LHCN-M2 (cell line): ENCODE data around the gene NIT2. TPM values are rescaled to one million over a fixed set of nuclear protein-coding genes. Genes with fewer than 3 reads are reported as not detected.
A peak's percentile ranks its signal among the peaks of the same experiment; 100 is the strongest.
"Not testable (repeated sequence)": the region's sequence is repeated elsewhere in the genome, so short reads cannot be mapped to it uniquely, and the experiment has no call there.

ENCODE experiments used
- DNase-seq: peaks from one replicate; pipeline ENCODE4 v3.0.0-alpha.2; 2012; ENCODE audit warnings: low read depth
- polyA plus RNA-seq: library from polyadenylated mRNA; unstranded; fragments of >200 nt; gene quantifications from one replicate; pipeline ENCODE4 v1.2.1, GENCODE V29; 2012; ENCODE audit warnings: missing spikeins
- total RNA-seq: library from RNA; depleted of rRNA; stranded (reverse); fragments of >200 nt; gene quantifications from 2 replicates; pipeline ENCODE4 v1.2.3, GENCODE V29; 2014; rRNA removed

The NIT2 gene, protein sequence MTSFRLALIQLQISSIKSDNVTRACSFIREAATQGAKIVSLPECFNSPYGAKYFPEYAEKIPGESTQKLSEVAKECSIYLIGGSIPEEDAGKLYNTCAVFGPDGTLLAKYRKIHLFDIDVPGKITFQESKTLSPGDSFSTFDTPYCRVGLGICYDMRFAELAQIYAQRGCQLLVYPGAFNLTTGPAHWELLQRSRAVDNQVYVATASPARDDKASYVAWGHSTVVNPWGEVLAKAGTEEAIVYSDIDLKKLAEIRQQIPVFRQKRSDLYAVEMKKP
- 23.5 and 27.4 TPM in 2 replicates for total RNA-seq
- 39.6 TPM for polyA plus RNA-seq

DNA sequence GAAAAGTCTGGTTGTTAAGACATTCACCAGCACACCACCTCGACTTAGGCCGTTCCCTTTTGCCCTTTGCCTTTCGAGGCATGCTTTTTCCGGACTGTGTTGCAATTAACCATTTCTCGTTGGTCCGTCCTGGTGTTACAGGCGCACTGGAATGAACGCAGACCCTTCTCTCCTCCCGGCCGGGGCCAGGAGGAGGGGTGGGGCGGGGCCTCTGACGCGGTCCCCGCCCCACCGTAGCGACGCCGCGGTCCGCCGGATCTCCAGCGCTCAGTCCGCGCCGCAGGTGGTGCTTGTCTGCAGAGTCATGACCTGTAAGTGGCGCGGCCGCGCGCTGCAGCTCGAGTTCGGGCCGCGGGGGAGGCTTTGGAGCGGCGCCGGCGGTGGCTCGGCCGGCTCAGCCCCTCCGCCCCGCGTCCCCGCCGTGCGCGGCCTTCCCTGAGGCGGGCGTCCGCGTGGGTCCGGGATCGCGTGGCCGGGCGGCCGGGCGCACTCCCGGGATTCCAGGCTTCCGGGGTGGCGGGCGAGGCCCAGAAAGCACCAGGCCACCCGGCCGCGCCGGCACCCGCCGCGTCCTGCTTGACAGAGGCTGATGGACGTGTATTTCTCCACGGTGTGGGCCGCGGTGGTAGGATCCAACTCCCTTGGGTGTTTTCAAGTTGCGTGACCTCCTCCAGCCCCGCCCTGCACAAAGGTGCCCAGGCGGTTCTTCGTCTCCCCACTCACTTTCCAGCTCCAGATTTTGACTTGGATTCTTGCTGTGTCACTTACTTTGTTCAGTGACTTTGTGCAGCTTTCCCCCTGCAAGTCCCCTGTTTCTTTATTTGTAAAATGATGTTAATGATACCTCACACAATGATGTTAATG, at the start of gene NIT2:
Gene NIT2, plus strand, starts transcription at position 270 of the 864 bp plus-strand sequence. Its CDS starts 35 bp downstream, at position 305.
- DNase-seq: peak; percentile 77

DNA sequence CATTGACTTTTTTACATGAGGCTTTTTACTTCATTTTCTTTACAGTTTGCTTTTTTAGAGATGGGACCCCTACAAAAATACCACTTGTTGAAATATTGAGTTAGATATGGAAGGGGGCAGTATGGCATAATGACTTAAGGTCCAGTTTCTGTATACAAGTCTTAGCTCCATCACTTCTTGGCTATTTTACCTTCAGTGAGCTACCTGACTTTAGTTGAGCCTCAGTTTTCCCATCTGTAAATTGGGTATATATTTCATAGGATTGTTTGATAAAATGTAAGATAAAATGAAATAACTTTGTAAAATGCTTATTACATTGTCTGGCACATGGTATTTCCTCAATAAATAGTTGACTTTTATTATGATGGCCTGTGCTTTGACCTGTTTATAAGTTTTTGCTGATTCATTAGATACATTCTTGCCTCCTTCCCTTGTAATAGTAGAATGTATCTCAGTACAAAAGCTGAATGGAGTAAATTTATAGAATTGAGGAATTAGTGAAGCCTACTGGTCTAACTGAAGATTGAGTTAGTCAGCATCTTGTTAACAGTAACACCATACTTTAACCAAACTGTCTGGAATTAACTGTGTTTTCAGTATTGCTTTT, 46.2 kb upstream of the NIT2 start:
- DNase-seq: no peak

DNA sequence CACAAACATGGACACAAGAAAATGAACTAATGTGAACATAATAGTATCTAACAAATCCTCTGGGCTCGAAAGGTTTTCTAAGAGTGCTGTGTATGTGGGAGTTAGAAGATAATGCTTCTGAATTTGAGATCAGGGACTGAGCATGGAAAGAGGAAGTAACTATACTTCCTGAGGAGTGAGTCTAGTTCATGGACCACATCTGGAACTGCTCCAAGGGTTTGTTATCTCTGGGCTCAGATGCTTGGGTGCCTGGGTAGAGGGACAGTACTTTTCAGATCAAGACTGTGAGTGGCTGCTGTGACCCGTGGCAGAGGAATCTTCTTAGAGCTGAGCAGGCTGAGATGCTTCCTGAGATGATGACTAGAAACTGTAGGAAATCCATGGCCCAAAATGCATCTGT, 45.2 kb upstream of the NIT2 start:
- no peak for DNase-seq

DNA sequence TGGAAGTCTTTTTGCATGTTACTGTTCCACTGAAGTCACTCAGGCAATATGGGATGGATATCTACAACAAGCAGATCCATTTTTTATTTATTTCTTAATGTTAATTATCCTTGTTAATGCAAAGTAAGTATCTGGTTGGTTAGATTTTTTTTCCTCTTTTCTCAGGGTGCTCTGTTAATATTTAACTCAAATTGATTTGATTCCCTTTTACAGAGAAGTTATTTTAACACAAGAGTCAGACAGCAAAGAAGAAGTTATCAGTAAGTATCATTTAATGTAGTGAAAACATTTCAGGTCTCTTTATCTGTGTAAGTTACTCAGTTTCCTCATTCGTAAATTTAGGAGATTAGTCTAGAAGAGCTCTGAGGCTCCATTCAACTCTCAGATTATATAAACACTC, 39.5 kb upstream of the NIT2 start:
- DNase-seq: no peak

DNA sequence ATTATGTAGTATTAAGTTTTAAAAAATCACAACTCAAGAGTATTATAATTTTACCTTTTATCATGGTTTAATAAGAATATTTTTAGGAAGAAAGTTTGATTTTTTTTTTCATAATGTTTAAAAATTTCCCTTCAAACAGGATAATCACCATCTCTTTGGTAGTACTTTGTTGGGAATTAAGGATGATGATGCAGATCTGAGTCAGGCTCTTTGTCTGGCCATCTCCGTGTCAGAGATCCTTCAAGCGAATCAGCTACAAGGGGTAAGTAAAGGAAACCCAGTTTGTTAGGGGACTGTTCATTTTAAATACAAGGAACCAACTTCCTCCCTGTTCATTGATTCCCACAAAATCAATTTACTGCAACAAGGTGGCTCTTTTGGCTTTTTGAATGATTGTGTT, 36.8 kb upstream of the NIT2 start:
- DNase-seq: peak; percentile 58

DNA sequence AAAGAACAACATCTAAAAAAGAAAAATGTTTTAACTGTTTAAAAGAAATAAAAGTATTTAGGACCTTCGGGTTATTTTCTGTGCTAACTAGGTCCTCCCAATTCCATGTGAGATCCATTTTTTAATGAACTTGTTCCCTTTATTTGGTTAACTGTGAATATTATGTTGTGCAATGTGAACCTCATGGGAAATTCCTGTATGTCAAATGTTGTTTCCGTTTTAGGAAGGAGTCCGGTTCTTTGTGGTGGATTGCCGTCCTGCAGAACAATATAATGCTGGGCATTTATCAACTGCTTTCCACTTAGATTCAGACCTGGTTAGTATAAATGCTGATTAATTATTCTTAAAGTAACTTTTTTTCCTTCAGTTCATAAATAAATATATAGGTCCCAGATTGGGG, 35.5 kb upstream of the NIT2 start:
- no peak for DNase-seq

DNA sequence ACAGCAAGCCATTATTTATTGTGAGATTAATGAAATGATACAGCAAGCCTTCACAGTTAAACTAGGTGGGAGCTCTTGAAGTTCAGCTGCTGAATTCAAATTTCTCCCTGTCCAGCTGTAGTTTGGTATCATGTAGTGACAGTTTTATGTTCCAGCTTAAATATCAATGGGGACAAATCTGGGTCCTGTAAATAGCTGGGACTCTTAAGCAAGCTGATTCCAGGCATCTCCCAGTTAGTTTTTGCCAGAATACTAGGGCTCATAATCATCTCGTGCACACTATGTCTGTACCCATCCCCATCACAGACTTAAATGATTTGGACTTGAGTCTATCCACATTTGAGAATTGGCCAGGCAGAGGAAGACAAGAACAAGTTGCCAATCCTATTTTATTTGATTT, 27.9 kb upstream of the NIT2 start:
- DNase-seq: no peak

DNA sequence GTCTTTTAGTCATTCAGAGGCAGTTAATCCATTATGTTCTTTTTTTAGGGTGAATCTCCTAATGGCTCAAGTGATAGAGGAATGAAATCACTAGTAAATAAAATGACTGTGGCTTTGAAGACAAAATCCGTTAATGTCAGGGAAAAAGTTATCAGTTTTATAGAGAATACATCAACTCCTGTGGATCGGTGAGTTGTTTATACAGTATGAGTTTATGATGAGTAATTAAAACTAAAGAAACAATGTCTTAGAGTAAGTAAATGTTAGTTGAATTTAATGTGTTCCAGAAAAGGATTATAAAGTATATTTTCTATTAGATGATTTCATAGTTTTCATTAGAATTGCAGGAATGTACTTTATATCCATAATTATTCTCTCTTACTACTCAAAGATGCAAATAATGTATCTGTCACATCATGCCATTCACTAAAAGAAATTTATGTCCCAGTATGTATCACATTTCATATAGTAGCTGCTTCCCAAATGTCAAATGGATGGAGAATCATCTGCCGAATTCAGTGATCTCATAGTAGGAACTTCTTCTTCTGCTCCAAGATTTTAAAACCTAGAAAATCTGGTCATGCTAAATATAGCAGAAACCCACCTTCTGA, 24.1 kb upstream of the NIT2 start:
- DNase-seq: no peak

DNA sequence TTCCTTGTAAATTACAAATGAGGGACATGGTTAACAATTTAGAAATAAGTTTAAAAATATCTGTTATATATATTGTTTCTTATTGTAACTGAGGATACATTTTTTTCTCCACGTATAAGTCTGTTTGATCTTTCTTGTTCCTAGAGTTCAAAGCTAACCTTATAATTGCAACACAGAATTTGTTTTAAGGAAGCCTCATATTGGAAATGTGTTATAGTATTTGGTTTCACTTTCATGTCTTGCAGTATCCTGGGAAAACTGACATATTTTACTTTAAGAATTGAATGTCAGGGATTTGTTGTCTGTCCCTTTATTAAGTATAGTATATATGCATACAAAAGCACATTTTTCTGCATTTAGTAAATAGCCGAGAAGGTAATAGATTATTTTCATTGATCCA, 23.5 kb upstream of the NIT2 start:
- no peak for DNase-seq

DNA sequence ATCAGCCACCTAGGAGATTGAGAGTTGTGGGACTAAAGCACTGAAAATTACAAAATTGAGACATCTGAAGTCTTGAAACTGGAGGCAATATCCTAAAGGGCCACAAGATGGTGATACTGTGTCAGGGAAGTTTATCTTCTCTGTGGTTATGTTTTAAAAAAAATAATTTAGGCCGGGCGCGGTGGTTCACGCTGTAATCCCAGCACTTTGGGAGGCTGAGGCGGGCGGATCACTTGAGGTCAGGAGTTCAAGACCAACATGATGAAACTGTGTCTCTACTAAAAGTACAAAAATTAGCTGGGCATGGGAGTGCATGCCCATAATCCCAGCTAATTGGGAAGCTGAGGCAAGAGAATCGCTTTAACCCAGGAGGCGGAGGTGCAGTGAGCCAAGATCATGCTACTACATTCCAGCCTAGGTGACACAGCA, 17.9 kb upstream of the NIT2 start:
- peak; percentile 71 for DNase-seq

DNA sequence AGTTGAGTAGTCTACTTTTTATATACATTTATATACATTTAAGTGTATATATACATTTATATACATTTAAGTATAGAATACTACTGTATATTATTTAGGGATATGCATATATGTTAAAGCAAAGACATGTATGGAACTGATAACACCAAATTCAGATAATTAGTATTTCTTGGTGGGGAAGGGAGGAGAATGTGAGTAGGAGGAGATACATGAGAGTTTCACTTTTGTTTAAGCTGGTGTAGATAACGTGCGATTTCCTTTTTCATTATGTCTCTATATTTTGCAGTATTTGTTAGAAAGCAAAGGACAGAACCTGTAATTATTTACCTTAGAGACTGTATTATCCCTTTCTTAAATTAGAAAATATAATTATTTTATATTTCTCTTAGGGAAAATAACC, 16.6 kb upstream of the NIT2 start:
- DNase-seq: no peak

DNA sequence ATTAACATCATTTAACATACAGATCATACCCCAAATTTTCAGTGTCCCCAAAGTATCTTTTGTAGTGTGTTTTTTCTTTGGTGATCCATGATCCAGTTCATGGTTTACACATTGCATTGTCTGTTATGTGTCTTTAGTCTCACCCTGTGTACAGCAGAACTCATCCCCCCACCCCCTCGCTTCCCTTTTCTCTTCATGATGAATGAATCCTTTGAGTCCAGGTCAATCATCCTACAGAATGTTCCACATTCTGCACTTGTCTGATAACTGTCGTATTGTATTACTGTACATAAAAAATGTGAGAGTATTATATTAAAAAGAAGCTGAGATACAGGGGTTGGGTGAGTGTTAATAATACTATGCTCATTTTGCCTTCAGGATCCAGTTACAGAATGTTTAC, 14.6 kb upstream of the NIT2 start:
- DNase-seq: no peak

DNA sequence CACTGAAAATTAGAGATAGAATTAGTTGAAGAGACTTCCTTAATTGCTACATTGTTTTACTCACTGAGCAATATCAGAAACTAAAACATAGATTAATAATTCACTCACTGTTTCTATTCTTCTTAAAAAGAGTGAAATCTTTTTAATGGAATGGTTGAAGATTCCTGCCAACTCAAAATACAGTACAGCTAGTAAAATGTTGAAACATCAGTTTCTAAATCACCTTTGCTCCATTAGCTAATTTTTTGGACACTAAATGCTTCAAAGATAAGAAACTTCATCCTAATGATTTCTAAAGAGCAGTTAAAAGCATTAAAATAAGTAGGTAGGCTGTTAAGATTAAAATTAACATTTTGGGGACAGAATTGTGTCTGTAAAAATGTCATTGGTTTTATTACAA, 10.5 kb upstream of the NIT2 start:
- DNase-seq: no peak

DNA sequence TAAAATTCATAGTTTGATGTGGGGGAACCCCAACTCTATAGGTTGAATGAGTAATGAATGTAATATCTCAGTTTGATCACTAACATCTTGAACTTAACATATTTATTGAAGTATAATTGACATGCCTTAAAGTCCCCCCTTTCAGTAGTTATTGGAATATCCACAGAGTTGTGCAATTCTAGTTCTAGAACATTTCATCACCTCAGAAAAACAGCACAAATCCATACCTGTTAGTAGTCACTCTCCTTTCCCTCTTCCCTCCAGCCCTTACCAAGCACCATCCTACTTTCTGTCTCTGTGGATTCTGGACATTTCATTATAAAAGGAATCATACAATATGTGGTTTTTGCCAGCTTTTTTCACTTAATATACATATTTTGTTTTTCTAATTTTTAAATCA, 8.7 kb upstream of the NIT2 start:
- no peak for DNase-seq

DNA sequence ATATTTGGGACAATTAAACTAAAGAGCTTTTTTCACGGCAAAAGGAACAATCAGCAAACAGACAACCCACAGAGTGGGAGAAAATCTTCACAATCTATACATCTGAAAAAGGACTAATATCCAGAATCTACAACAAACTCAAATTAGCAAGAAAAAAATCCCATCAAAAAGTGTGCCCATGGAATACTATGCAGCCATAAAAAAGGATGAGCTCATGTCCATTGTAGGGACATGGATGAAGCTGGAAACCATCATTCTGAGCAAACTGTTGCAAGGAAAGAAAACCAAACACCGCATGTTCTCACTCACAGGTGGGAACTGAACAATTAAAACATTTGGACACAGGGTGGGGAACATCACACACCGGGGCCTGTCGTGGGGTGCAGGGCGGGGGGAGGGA, 7.2 kb upstream of the NIT2 start:
- DNase-seq: not testable (repeated sequence)

DNA sequence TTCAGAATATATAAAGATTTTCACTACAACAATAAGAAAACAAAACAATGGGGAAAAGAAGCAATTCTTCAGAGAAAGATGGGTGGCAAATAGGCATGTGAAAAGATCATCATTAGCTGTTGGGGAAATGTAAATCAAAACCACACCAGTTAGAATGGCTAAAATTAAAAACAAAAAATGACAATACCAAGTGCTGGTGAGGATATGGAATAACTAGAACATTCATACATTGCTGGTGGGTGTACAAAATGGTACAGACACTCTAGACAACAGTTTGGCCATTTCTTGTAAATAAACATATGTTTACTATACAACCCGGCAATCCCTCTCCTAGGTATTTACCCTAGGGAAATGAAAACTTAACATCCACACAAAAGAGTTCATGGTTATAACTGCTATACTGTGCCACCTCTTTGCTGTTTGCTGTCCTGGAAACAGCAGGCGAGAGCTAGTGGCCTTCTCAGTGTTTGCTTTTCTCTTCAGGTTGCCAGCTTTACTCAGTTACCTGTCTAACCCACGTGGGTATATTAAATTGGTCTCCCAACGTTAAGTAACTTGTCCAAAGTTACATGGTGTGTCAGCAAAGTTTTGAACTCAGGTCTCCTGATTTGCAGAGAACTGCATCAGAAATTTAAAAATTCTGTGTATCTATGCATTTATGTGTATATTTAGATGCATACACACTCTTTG, 4.6 kb upstream of the NIT2 start:
- no peak for DNase-seq

DNA sequence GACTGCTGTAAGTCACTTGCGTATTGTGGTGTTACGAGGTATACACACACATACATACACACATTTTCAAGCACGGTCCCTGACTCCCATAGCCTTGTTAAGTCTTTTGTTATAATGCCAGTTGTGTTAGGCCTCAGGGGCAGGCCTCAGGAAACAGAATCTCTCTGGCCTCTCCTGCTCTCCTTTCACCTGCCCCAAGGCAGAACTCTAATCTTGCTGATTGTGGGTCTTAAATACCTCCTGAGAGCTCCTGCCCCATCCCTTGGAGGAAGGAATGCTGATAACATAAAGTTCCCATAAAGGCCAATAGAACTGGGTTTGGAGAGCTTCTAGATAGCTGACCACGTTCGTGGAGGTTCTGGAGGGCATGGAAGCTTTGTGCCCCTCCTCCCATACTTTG, 3.9 kb upstream of the NIT2 start:
- DNase-seq: no peak

DNA sequence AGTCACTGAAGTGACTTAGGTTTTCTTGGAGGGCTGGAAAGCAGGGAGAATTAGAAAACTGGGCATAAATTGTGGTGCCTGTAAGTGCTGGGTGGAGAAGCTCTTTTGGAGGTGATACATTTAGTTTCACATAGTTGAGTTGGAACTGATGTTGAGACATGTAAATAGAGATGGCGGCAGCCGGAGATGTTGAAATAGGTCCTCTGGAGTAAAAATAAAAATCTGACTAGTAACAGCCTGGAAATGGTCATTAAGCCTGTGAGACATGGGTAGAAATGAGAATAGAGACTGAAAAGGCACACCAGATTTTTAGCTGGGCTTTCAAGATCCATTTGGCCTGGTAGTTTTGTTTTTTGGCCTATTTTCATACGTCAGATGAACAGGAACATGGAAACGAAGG, 2.9 kb upstream of the NIT2 start:
- no peak for DNase-seq

DNA sequence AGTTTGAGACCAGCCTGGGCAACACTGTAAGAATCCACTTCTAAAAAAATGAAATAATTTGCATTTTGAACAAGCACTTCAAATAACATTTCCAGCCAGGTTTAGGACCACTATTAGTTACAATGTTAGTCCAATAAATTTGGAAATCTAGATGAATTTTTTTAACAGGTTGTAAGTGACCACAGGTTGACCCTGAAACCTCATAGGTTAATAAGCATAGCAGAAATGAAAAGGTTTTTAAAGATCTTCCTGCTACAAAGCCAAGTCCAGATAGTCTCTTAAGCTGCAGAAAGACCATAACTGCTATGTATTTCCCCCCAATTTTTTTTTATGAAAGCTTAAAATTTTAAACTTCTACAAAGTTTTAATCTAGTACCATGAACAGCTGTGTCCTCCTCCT, 1.5 kb upstream of the NIT2 start:
- DNase-seq: no peak

DNA sequence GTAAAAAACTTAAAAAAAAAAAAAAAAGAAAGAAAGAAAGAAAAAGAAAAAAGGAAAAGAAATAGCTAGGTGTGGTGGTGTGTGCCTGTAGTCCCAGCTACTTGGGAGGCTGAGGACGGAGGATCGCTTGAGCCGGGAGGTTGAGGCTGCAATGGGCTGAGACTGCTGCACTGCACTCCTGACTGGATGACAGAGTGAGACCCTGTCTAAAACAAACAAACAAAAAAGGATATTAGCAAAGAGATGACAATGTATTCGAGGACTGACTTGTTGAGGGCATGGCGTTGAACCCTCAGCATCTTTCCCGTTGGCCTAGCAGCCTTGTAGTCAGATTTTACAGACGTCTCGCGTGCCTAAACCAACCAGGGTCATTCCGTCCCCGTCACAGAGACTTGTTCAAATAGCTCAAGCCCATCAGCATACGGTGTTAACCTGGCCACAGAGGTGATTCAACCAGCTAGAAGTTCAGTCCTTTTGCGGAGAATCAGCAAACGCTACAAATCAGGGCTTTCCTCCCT, 528 bp upstream of the NIT2 start:
- DNase-seq: no peak

DNA sequence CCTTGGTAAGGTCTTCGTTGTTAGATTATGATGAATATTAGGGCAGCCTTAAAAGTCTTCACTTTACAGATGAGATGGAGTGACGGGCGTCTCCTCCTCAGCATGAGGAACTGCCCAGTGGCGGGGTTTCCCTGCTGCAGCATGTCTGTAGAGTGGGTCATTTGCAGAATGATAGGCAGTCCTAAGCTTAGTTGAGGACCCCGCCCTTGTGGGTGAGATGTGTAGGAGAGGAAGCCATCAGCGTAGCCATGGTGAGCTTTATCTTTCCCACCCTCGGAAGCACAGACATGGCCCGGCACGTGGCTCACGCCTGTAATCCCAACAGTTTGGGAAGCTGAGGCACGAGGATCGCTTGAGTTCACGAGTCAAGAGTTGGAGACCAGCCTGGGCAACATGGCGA, 877 bp downstream of the NIT2 start:
- peak; percentile 6 for DNase-seq
